Measurements from ENCODE around the gene MTA1. TPM values are rescaled to one million over a fixed set of nuclear protein-coding genes. Genes with fewer than 3 reads are reported as not detected.

The MTA1 gene
- total and polyA plus RNA-seq, 4 donors, result 3.7 to 28.1 (median 21.0) TPM

DNA sequence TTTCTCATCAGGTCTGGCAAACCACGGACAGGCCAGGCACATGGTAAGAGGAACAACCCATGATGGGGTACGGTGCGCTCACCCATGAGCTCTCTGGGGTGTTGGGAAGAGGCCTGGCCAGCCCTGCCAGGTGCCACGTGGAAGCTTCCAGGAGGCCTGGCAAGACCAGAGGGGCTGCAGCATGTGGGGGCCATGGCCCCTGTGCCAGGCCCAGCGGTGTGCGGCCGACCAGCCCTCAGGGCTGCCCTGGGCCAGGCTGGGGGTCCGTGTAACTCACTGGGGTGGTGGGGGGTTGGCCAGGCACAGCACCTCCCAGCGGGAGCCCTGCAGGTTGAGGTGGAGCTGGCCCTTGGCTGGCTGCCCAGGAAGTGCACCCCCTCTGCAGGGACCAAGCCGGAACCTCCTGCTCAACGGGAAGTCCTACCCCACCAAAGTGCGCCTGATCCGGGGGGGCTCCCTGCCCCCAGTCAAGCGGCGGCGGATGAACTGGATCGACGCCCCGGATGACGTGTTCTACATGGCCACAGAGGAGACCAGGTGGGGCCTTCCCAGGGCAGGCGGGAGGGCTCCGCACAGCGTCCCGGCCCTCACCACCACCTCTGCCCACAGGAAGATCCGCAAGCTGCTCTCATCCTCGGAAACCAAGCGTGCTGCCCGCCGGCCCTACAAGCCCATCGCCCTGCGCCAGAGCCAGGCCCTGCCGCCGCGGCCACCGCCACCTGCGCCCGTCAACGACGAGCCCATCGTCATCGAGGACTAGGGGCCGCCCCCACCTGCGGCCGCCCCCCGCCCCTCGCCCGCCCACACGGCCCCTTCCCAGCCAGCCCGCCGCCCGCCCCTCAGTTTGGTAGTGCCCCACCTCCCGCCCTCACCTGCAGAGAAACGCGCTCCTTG is 50.1 kb downstream of the MTA1 start:
- TF ChIP-seq HNF4A (conservative IDR thresholded peaks at IDR 0.05) (no peak), RAD21 (IDR thresholded peaks at IDR 0.05) (no peak), GABPA (IDR thresholded peaks at IDR 0.05 in 1 of 2, conservative IDR thresholded peaks at IDR 0.05 in 1 of 2) (no peak), SP1 (IDR thresholded peaks at IDR 0.05) (no peak), RXRA (IDR thresholded peaks at IDR 0.05) (no peak), FOXA1 (IDR thresholded peaks at IDR 0.05) (no peak), NR2F2 (IDR thresholded peaks at IDR 0.05) (no peak), JUND (IDR thresholded peaks at IDR 0.05) (no peak), YY1 (IDR thresholded peaks at IDR 0.05) (no peak), TAF1 (conservative IDR thresholded peaks at IDR 0.05) (no peak), HNF4G (IDR thresholded peaks at IDR 0.05) (no peak), FOXA2 (IDR thresholded peaks at IDR 0.05) (no peak)
- TF ChIP-seq, protein P1, sequence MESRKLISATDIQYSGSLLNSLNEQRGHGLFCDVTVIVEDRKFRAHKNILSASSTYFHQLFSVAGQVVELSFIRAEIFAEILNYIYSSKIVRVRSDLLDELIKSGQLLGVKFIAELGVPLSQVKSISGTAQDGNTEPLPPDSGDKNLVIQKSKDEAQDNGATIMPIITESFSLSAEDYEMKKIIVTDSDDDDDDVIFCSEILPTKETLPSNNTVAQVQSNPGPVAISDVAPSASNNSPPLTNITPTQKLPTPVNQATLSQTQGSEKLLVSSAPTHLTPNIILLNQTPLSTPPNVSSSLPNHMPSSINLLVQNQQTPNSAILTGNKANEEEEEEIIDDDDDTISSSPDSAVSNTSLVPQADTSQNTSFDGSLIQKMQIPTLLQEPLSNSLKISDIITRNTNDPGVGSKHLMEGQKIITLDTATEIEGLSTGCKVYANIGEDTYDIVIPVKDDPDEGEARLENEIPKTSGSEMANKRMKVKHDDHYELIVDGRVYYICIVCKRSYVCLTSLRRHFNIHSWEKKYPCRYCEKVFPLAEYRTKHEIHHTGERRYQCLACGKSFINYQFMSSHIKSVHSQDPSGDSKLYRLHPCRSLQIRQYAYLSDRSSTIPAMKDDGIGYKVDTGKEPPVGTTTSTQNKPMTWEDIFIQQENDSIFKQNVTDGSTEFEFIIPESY (IDR thresholded peaks at IDR 0.05), result no peak
- TF ChIP-seq, protein P2, sequence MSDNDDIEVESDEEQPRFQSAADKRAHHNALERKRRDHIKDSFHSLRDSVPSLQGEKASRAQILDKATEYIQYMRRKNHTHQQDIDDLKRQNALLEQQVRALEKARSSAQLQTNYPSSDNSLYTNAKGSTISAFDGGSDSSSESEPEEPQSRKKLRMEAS (IDR thresholded peaks at IDR 0.05), result no peak
- TF ChIP-seq, protein P3, sequence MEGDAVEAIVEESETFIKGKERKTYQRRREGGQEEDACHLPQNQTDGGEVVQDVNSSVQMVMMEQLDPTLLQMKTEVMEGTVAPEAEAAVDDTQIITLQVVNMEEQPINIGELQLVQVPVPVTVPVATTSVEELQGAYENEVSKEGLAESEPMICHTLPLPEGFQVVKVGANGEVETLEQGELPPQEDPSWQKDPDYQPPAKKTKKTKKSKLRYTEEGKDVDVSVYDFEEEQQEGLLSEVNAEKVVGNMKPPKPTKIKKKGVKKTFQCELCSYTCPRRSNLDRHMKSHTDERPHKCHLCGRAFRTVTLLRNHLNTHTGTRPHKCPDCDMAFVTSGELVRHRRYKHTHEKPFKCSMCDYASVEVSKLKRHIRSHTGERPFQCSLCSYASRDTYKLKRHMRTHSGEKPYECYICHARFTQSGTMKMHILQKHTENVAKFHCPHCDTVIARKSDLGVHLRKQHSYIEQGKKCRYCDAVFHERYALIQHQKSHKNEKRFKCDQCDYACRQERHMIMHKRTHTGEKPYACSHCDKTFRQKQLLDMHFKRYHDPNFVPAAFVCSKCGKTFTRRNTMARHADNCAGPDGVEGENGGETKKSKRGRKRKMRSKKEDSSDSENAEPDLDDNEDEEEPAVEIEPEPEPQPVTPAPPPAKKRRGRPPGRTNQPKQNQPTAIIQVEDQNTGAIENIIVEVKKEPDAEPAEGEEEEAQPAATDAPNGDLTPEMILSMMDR (IDR thresholded peaks at IDR 0.05; ENCODE audit: low read depth, low read length, missing input control), result no peak
- TF ChIP-seq, protein P4, sequence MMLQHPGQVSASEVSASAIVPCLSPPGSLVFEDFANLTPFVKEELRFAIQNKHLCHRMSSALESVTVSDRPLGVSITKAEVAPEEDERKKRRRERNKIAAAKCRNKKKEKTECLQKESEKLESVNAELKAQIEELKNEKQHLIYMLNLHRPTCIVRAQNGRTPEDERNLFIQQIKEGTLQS (IDR thresholded peaks at IDR 0.05), result no peak
- TF ChIP-seq, protein P5, sequence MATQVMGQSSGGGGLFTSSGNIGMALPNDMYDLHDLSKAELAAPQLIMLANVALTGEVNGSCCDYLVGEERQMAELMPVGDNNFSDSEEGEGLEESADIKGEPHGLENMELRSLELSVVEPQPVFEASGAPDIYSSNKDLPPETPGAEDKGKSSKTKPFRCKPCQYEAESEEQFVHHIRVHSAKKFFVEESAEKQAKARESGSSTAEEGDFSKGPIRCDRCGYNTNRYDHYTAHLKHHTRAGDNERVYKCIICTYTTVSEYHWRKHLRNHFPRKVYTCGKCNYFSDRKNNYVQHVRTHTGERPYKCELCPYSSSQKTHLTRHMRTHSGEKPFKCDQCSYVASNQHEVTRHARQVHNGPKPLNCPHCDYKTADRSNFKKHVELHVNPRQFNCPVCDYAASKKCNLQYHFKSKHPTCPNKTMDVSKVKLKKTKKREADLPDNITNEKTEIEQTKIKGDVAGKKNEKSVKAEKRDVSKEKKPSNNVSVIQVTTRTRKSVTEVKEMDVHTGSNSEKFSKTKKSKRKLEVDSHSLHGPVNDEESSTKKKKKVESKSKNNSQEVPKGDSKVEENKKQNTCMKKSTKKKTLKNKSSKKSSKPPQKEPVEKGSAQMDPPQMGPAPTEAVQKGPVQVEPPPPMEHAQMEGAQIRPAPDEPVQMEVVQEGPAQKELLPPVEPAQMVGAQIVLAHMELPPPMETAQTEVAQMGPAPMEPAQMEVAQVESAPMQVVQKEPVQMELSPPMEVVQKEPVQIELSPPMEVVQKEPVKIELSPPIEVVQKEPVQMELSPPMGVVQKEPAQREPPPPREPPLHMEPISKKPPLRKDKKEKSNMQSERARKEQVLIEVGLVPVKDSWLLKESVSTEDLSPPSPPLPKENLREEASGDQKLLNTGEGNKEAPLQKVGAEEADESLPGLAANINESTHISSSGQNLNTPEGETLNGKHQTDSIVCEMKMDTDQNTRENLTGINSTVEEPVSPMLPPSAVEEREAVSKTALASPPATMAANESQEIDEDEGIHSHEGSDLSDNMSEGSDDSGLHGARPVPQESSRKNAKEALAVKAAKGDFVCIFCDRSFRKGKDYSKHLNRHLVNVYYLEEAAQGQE (IDR thresholded peaks at IDR 0.05), result no peak
- Histone ChIP-seq H3K27ac (ENCODE audit: low read depth in 1 of 2, low read length in 2 of 2) (no peak overlapping the region), H3K9ac (ENCODE audit: low read depth in 1 of 2, low read length in 2 of 2) (no peak overlapping the region), H3K4me1 (ENCODE audit: control insufficient read depth in 4 of 4, insufficient read depth in 4 of 4, low read length in 3 of 4) (peaks cover 16 to 48% (median 35%) of the 10 kb centered on the region in 4 donors), H3K4me3 (ENCODE audit: low read depth in 1 of 3, low read length in 3 of 3) (no peak overlapping the region), H3K9me3 (ENCODE audit: control insufficient read depth in 4 of 4, low read length in 3 of 4) (no peaks in the 10 kb centered on the region), H3K27me3 (ENCODE audit: control insufficient read depth in 4 of 4, insufficient read depth in 4 of 4, low read length in 3 of 4) (no peaks in the 10 kb centered on the region), H3K36me3 (ENCODE audit: control insufficient read depth in 4 of 4, insufficient read depth in 3 of 4, low read depth in 1 of 4, low read length in 3 of 4) (peaks cover 0 to 27% (median 8%) of the 10 kb centered on the region in 4 donors)
- 90% methylated on average over 54 of the region's 54 CpGs for WGBS
- no peak for DNase-seq (ENCODE audit: low spot score)
